ENCODE data around the gene CENPW.

The CENPW gene

GRCh38 chr6:126339796-126340609 lies at the start of gene CENPW:
Gene CENPW, plus strand, starts transcription at chr6:126340115. Its CDS starts 159 bp downstream, at chr6:126340274.
- peak; percentile 72 for DNase-seq

- no peak for DNase-seq
Measured at GRCh38 chr6:126293891-126294524, 45.9 kb upstream of the CENPW start.

GRCh38 chr6:126300126-126300525 lies 39.8 kb upstream of the CENPW start:
- DNase-seq, result no peak

GRCh38 chr6:126300735-126301134 lies 39.2 kb upstream of the CENPW start:
- DNase-seq, result no peak

GRCh38 chr6:126302191-126302590 lies 37.7 kb upstream of the CENPW start:
- DNase-seq, result no peak

- DNase-seq, result no peak
Measured at GRCh38 chr6:126307849-126308248, 32.1 kb upstream of the CENPW start.

GRCh38 chr6:126308362-126308761 lies 31.6 kb upstream of the CENPW start:
- DNase-seq, result no peak

- no peak for DNase-seq
Measured at GRCh38 chr6:126312013-126312665, 27.8 kb upstream of the CENPW start.

GRCh38 chr6:126313941-126314340 lies 26.0 kb upstream of the CENPW start:
- no peak for DNase-seq

GRCh38 chr6:126318797-126319196 lies 21.1 kb upstream of the CENPW start:
- no peak for DNase-seq

GRCh38 chr6:126333729-126334128 lies 6.2 kb upstream of the CENPW start:
- DNase-seq, result no peak

GRCh38 chr6:126335210-126335609 lies 4.7 kb upstream of the CENPW start:
- no peak for DNase-seq

- DNase-seq, result peak; percentile 2
Measured at GRCh38 chr6:126337323-126337722, 2.6 kb upstream of the CENPW start.

- no peak for DNase-seq
Measured at GRCh38 chr6:126341126-126341525, 1.2 kb downstream of the CENPW start.

- DNase-seq, result no peak
Measured at GRCh38 chr6:126344181-126344580, 4.3 kb downstream of the CENPW start.

- no peak for DNase-seq
Measured at GRCh38 chr6:126351960-126352359, 12.0 kb downstream of the CENPW start.

- no peak for DNase-seq
Measured at GRCh38 chr6:126352514-126352913, 12.6 kb downstream of the CENPW start.

- no peak for DNase-seq
Measured at GRCh38 chr6:126356526-126356925, 16.6 kb downstream of the CENPW start.

GRCh38 chr6:126359936-126360537 lies 20.1 kb downstream of the CENPW start:
- no peak for DNase-seq

GRCh38 chr6:126361832-126362440 lies 22.0 kb downstream of the CENPW start:
- no peak for DNase-seq

GRCh38 chr6:126367849-126368248 lies 27.9 kb downstream of the CENPW start:
- no peak for DNase-seq

GRCh38 chr6:126372626-126373025 lies 32.7 kb downstream of the CENPW start:
- no peak for DNase-seq

- DNase-seq, result no peak
Measured at GRCh38 chr6:126373344-126373743, 33.4 kb downstream of the CENPW start.

Data from midbrain (tissue), 1 donor.